Right forelimb (tissue), 1 donor: ENCODE data around the gene FMN2.
"Not testable (repeated sequence)": the region's sequence is repeated elsewhere in the genome, so short reads cannot be mapped to it uniquely, and the experiment has no call there.

Experiments
- DNase-seq: peaks from one replicate; pipeline ENCODE4 v3.0.0-alpha.2; 2018

The FMN2 gene

GRCh38 chr1:240258910-240259309 lies 167.2 kb downstream of the FMN2 start:
- DNase-seq = no peak

- not testable (repeated sequence) for DNase-seq
These were observed 172.8 kb downstream of the FMN2 start for GRCh38 chr1:240264494-240264893.

GRCh38 chr1:240271081-240271480 lies 179.4 kb downstream of the FMN2 start:
- DNase-seq = no peak

- no peak for DNase-seq
These were observed 182.9 kb downstream of the FMN2 start for GRCh38 chr1:240274569-240274968.

GRCh38 chr1:240275219-240275618 lies 183.5 kb downstream of the FMN2 start:
- not testable (repeated sequence) for DNase-seq

GRCh38 chr1:240278082-240278481 lies 186.4 kb downstream of the FMN2 start:
- DNase-seq = no peak

- DNase-seq = no peak
These were observed 189.1 kb downstream of the FMN2 start for GRCh38 chr1:240280560-240281322.

GRCh38 chr1:240282061-240282830 lies 190.6 kb downstream of the FMN2 start:
- no peak for DNase-seq

GRCh38 chr1:240284656-240285414 lies 193.2 kb downstream of the FMN2 start:
- DNase-seq = no peak

- DNase-seq = no peak
These were observed 193.9 kb downstream of the FMN2 start for GRCh38 chr1:240285540-240285939.

GRCh38 chr1:240287722-240288121 lies 196.0 kb downstream of the FMN2 start:
- no peak for DNase-seq

- DNase-seq = no peak
These were observed 202.0 kb downstream of the FMN2 start for GRCh38 chr1:240293706-240294105.

GRCh38 chr1:240294566-240294965 lies 202.9 kb downstream of the FMN2 start:
- no peak for DNase-seq

GRCh38 chr1:240295811-240296210 lies 204.1 kb downstream of the FMN2 start:
- DNase-seq = no peak

- DNase-seq = no peak
These were observed 212.8 kb downstream of the FMN2 start for GRCh38 chr1:240304466-240304865.

- DNase-seq = no peak
These were observed 215.0 kb downstream of the FMN2 start for GRCh38 chr1:240306673-240307072.

GRCh38 chr1:240308096-240308495 lies 216.4 kb downstream of the FMN2 start:
- no peak for DNase-seq

- DNase-seq = no peak
These were observed 218.1 kb downstream of the FMN2 start for GRCh38 chr1:240309769-240310168.

- no peak for DNase-seq
These were observed 218.7 kb downstream of the FMN2 start for GRCh38 chr1:240310226-240310925.

- no peak for DNase-seq
These were observed 221.2 kb downstream of the FMN2 start for GRCh38 chr1:240312872-240313271.

GRCh38 chr1:240314845-240315801 lies 223.4 kb downstream of the FMN2 start:
- no peak for DNase-seq

- no peak for DNase-seq
These were observed 228.3 kb downstream of the FMN2 start for GRCh38 chr1:240319998-240320397.
